HepG2 (cell line): Measurements from ENCODE around the gene SHLD1. TPM values are rescaled to one million over a fixed set of nuclear protein-coding genes. Genes with fewer than 3 reads are reported as not detected.
A peak's percentile ranks its signal among the peaks of the same experiment; 100 is the strongest.

ENCODE experiments used
- BRCA1 ChIP-seq: sonication (generic); formaldehyde crosslinking; IDR thresholded peaks from 2 replicates; pipeline ENCODE4 v1.4.0; 2020; ENCODE audit warnings: missing genetic modification reagents
- CCDC6 ChIP-seq: sonication (generic); formaldehyde crosslinking; IDR thresholded peaks from 2 replicates; pipeline ENCODE4 v1.8.1; 2022; ENCODE audit warnings: mild to moderate bottlenecking, missing genetic modification reagents, moderate library complexity
- CEBPG ChIP-seq: IDR thresholded peaks from 2 replicates; pipeline ENCODE4 v1.6.1; 2016
- KDM4B ChIP-seq: sonication (generic); formaldehyde crosslinking; IDR thresholded peaks from 2 replicates; pipeline ENCODE4 v1.4.0; 2020; ENCODE audit warnings: missing genetic modification reagents
- MTERF4 ChIP-seq: sonication (generic); formaldehyde crosslinking; IDR thresholded peaks from 2 replicates; pipeline ENCODE4 v1.8.0; 2023; ENCODE audit warnings: mild to moderate bottlenecking, missing genetic modification reagents
- MXD3 ChIP-seq: IDR thresholded peaks from 2 replicates; pipeline ENCODE4 v1.6.1; 2016; ENCODE audit warnings: mild to moderate bottlenecking, missing biosample characterization, missing genetic modification reagents
- PAXIP1 ChIP-seq: sonication (generic); formaldehyde crosslinking; conservative IDR thresholded peaks from 2 replicates; pipeline ENCODE4 v1.4.0; 2020; ENCODE audit warnings: mild to moderate bottlenecking, missing genetic modification reagents, moderate library complexity
- POGK ChIP-seq: sonication (generic); formaldehyde crosslinking; conservative IDR thresholded peaks from 2 replicates; pipeline ENCODE4 v1.8.0; 2022; ENCODE audit warnings: mild to moderate bottlenecking, moderate library complexity, missing genetic modification reagents
- RFX5 ChIP-seq: IDR thresholded peaks from 2 replicates; pipeline ENCODE4 v1.6.1; 2011; ENCODE audit warnings: low read depth, low read length, improper control_type of control experiment
- SNRNP70 ChIP-seq: fragments of 200-400 bp; formaldehyde crosslinking; IDR thresholded peaks from 2 replicates; pipeline ENCODE4 v1.6.1; 2017; ENCODE audit warnings: mild to moderate bottlenecking, low read depth, low read length, moderate library complexity
- TEF ChIP-seq: sonication (generic); formaldehyde crosslinking; IDR thresholded peaks from 2 replicates; pipeline ENCODE4 v1.5.0; 2020; ENCODE audit warnings: missing genetic modification reagents
- U2AF1 ChIP-seq: fragments of 200-400 bp; formaldehyde crosslinking; optimal IDR thresholded peaks from 2 replicates; pipeline ENCODE3; 2017; ENCODE audit warnings: mild to moderate bottlenecking, low read depth, low read length
- ZBTB26 ChIP-seq: IDR thresholded peaks from 2 replicates; pipeline ENCODE4 v1.6.1; 2016; ENCODE audit warnings: missing compliant biosample characterization, missing genetic modification reagents, borderline replicate concordance
- ZBTB7A ChIP-seq: sonication (generic); formaldehyde crosslinking; IDR thresholded peaks from 2 replicates; pipeline ENCODE4 v1.8.0; 2022; ENCODE audit warnings: mild to moderate bottlenecking, missing genetic modification reagents
- ZNF230 ChIP-seq: sonication (generic); formaldehyde crosslinking; IDR thresholded peaks from 2 replicates; pipeline ENCODE4 v1.4.0; 2020; ENCODE audit warnings: mild to moderate bottlenecking, missing genetic modification reagents
- ZNF639 ChIP-seq: conservative IDR thresholded peaks from 2 replicates; pipeline ENCODE4 v1.6.1; 2018; ENCODE audit warnings: missing genetic modification reagents
- ZSCAN25 ChIP-seq: sonication (generic); formaldehyde crosslinking; IDR thresholded peaks from 2 replicates; pipeline ENCODE4 v1.8.0; 2022; ENCODE audit warnings: mild to moderate bottlenecking, missing genetic modification reagents
- polyA plus RNA-seq, 8 experiments: library from polyadenylated mRNA; depleted of rRNA in 3 of 8; stranded (reverse) in 7 of 8; unstranded in 1 of 8; fragments of >200 nt; fragmentation: Illumina TruSeq in 4 of 8; extraction: Trizol in 4 of 8; gene quantifications; 2 replicates each; pipeline versions ENCODE4 v1.2.1 to v1.2.3, GENCODE V29; 2011 to 2016; ENCODE audit warnings: low read depth in 4 of 8, missing spikeins in 1 of 8, mixed read lengths in 1 of 8; ENCODE audit not compliant: insufficient read depth in 1 of 8
- total RNA-seq, 5 experiments: library from RNA; depleted of rRNA; stranded (reverse); fragments of >200 nt; fragmentation: Illumina TruSeq; extraction: Trizol; gene quantifications; 2 replicates each; pipeline ENCODE4 v1.2.3, GENCODE V29; 2016; ENCODE audit warnings: low read depth in 1 of 5

SHLD1 gene
- total and polyA plus RNA-seq, 2 of the 13 experiments (the other 11 are each of a cell fraction or from before 2014, with no cell fraction given), result 8.9 to 10.0 TPM

GRCh38 chr20:5779071-5779900 lies 29.1 kb downstream of the SHLD1 start (continued):
- TF ChIP-seq ZBTB7A (CRISPR knock-in tag) (peak; percentile 44; the same call in 1 of the 2 replicates), ZSCAN25 (CRISPR knock-in tag) (peak; percentile 71; the same call in 1 of the 2 replicates), TEF (CRISPR knock-in tag) (0 out of 2 replicates have a peak, but pooled peaks have one; percentile 32), BRCA1 (CRISPR knock-in tag) (peak; percentile 80; the same call in 1 of the 2 replicates), MTERF4 (no peak), U2AF1 (no peak), SNRNP70 (no peak), ZBTB26 (no peak), CEBPG (peak; percentile 97), ZNF639 (CRISPR knock-in tag) (0 out of 2 replicates have a peak, but pooled peaks have one; percentile 60), CCDC6 (CRISPR knock-in tag) (peak; percentile 81; the same call in 1 of the 2 replicates), RFX5 (no peak), PAXIP1 (CRISPR knock-in tag) (peak; percentile 96), ZNF230 (CRISPR knock-in tag) (no peak), MXD3 (CRISPR knock-in tag) (0 out of 2 replicates have a peak, but pooled peaks have one; percentile 36), POGK (CRISPR knock-in tag) (peak; percentile 100), KDM4B (CRISPR knock-in tag) (0 out of 2 replicates have a peak, but pooled peaks have one; percentile 44)
